K562 (cell line): Measurements from ENCODE around the gene ABCD3. TPM values are rescaled to one million over a fixed set of nuclear protein-coding genes. Genes with fewer than 3 reads are reported as not detected.

Experiments
- ATAC-seq: fragments of 200-7000 bp; cut with Tn5 transposase; 3 replicates; pipeline ENCODE4 v1.9.1; 2020; ENCODE audit warnings: moderate library complexity
- BruUV-seq: library from RNA; stranded (reverse); fragments of 400-500 nt; replicated peaks from 2 replicates; lab custom pipeline; 2021; lab: Mats Ljungman, UMichigan
- CTCF ChIA-PET: fragments of 300-600 bp; formaldehyde crosslinking; extraction: SDS; loops from one replicate; lab custom pipeline; 2021; ENCODE audit warnings: low intra/inter-chr PET ratio; lab: Yijun Ruan, JAX
- POLR2A ChIA-PET: fragments of 300-600, 350-650 bp; sonication (Branson Sonifier 250); formaldehyde crosslinking; extraction: SDS; loops from one replicate; lab custom pipeline; 2021; ENCODE audit warnings: antibody characterized with exemption, inconsistent platforms; lab: Yijun Ruan, JAX
- DNase-seq, 4 experiments: peaks; one replicate each; pipeline versions ENCODE4 v3.0.0 to v3.0.0-alpha.2; 2011 to 2018; ENCODE audit warnings: low spot score in 3 of 4, mixed read lengths in 3 of 4; ENCODE audit errors: extremely low read depth in 1 of 4
- FAIRE-seq: peaks from 2 replicates; lab custom pipeline; 2011; peaks lifted over from hg19 to GRCh38; lab: Jason Lieb, UNC
- H2AFZ ChIP-seq: 2 replicates; pipeline ENCODE4 v1.6.0; 2011; ENCODE audit warnings: low read depth, low read length, control low read depth, inconsistent platforms
- H3K27ac ChIP-seq: fragments of 200-600 bp; 3 replicates; pipeline ENCODE4 v1.8.0; 2011; ENCODE audit warnings: low read depth, mild to moderate bottlenecking, control low read depth, inconsistent platforms, low read length, moderate library complexity, mixed read lengths; ENCODE audit errors: extremely low read depth
- H3K27me3 ChIP-seq, 2 experiments: fragments of 300-600 bp in 1 of 2; 2 replicates in 1 of 2; 3 replicates in 1 of 2; pipeline versions ENCODE4 v1.6.0 to v1.8.0; 2011; ENCODE audit warnings: inconsistent platforms in 2 of 2, low read length in 2 of 2, mild to moderate bottlenecking in 1 of 2, mixed read lengths in 1 of 2, moderate library complexity in 1 of 2; ENCODE audit not compliant: control insufficient read depth in 2 of 2, insufficient read depth in 2 of 2
- H3K36me3 ChIP-seq: fragments of 300-600 bp; 3 replicates; pipeline ENCODE4 v1.8.0; 2011; ENCODE audit warnings: mild to moderate bottlenecking, low read length, inconsistent platforms; ENCODE audit not compliant: control insufficient read depth, insufficient read depth
- H3K4me1 ChIP-seq, 2 experiments: fragments of 200-600 bp in 1 of 2; replicated peaks in 1 of 2; 2 replicates in 1 of 2; 3 replicates in 1 of 2; pipeline versions ENCODE4 v1.5.1 to v1.8.0; 2011; ENCODE audit warnings: inconsistent platforms in 2 of 2, low read length in 2 of 2, mild to moderate bottlenecking in 1 of 2, mixed read lengths in 1 of 2, moderate library complexity in 1 of 2; ENCODE audit not compliant: control insufficient read depth in 2 of 2, insufficient read depth in 2 of 2
- H3K4me2 ChIP-seq: 2 replicates; pipeline ENCODE4 v1.6.1; 2011; ENCODE audit warnings: low read length, control low read depth, inconsistent platforms, mixed read lengths; ENCODE audit not compliant: insufficient read depth
- H3K4me3 ChIP-seq: fragments of 200-600 bp; sonication (generic), shearing (Covaris generic); 2 replicates; pipeline ENCODE4 v1.5.1; 2016; ENCODE audit warnings: control low read depth, inconsistent platforms
- H3K79me2 ChIP-seq: fragments of 200-600 bp; 3 replicates; pipeline ENCODE4 v1.8.0; 2011; ENCODE audit warnings: low read length, inconsistent platforms; ENCODE audit not compliant: control insufficient read depth, insufficient read depth
- H3K9ac ChIP-seq, 2 experiments: 2 replicates each; pipeline versions ENCODE4 v1.6.0 to v1.6.1; 2011; ENCODE audit warnings: low read depth in 2 of 2, low read length in 2 of 2, control low read depth in 1 of 2, inconsistent platforms in 1 of 2, mild to moderate bottlenecking in 1 of 2, mixed read lengths in 1 of 2; ENCODE audit not compliant: insufficient read depth in 1 of 2
- H3K9me1 ChIP-seq: one replicate; pipeline ENCODE4 v1.6.0; 2011; ENCODE audit warnings: inconsistent platforms, mild to moderate bottlenecking, low read length, moderate library complexity; ENCODE audit not compliant: control insufficient read depth, insufficient read depth
- H3K9me3 ChIP-seq: replicated peaks from 2 replicates; pipeline ENCODE4 v1.5.1; 2011; ENCODE audit warnings: low read depth, low read length, inconsistent platforms; ENCODE audit not compliant: control insufficient read depth, insufficient read depth
- H4K20me1 ChIP-seq: replicated peaks from 2 replicates; pipeline ENCODE4 v1.6.1; 2011; ENCODE audit warnings: low read length, inconsistent platforms, mixed read lengths; ENCODE audit not compliant: control insufficient read depth, insufficient read depth
- BACH1 ChIP-seq: fragments of 200-800 bp; sonication (Bioruptor generic); IDR thresholded peaks from 2 replicates; pipeline ENCODE4 v1.6.1; 2016; ENCODE audit warnings: missing genetic modification characterization, missing compliant biosample characterization
- GTF2F1 ChIP-seq: IDR thresholded peaks from 2 replicates; pipeline ENCODE4 v1.6.1; 2011; ENCODE audit warnings: low read depth, low read length, improper control_type of control experiment
- HCFC1 ChIP-seq: IDR thresholded peaks from 2 replicates; pipeline ENCODE4 v1.6.1; 2012; ENCODE audit warnings: low read depth, low read length, improper control_type of control experiment
- KDM2B ChIP-seq: fragments of 250-450 bp; sonication (Bioruptor Pico); IDR thresholded peaks from 2 replicates; pipeline ENCODE4 v1.8.0; 2021; ENCODE audit warnings: mild to moderate bottlenecking, moderate library complexity
- NCOA1 ChIP-seq: fragments of 450-650 bp; IDR thresholded peaks from 2 replicates; pipeline ENCODE4 v1.6.1; 2016; ENCODE audit warnings: low read depth
- NFXL1 ChIP-seq: fragments of 450-650 bp; formaldehyde crosslinking; IDR thresholded peaks from 2 replicates; pipeline ENCODE4 v1.4.0; 2021; ENCODE audit warnings: mild to moderate bottlenecking
- OTX1 ChIP-seq: fragments of 450-650 bp; formaldehyde crosslinking; IDR thresholded peaks from 2 replicates; pipeline ENCODE4 v1.4.0; 2022; ENCODE audit warnings: mild to moderate bottlenecking
- SUPT5H ChIP-seq: fragments of 450-650 bp; IDR thresholded peaks from 2 replicates; pipeline ENCODE4 v1.6.1; 2016
- TBL1XR1 ChIP-seq, 2 experiments: IDR thresholded peaks; 2 replicates each; pipeline ENCODE4 v1.6.1; 2012; ENCODE audit warnings: improper control_type of control experiment in 2 of 2, low read length in 2 of 2, mild to moderate bottlenecking in 1 of 2
- TEAD4 ChIP-seq, 2 experiments: sonication (generic) in 1 of 2; formaldehyde crosslinking in 1 of 2; IDR thresholded peaks; 2 replicates each; pipeline versions ENCODE4 v1.6.1 to v1.8.0; 2012 to 2022; ENCODE audit warnings: borderline replicate concordance in 1 of 2, inconsistent platforms in 1 of 2, low read length in 1 of 2, mild to moderate bottlenecking in 1 of 2, missing genetic modification reagents in 1 of 2
- YBX1 ChIP-seq: fragments of 450-650 bp; IDR thresholded peaks from 2 replicates; pipeline ENCODE4 v1.7.1; 2016; ENCODE audit warnings: mild to moderate bottlenecking
- ZC3H11A ChIP-seq: IDR thresholded peaks from 2 replicates; pipeline ENCODE4 v1.6.1; 2012; ENCODE audit warnings: low read depth, low read length, improper control_type of control experiment
- WGBS: fragments of 100-300 bp; shearing (Covaris generic); methylation state at CpG from one replicate; pipeline ENCODE4 v1.1.6; 2016; ENCODE audit warnings: low coverage, mixed read lengths; ENCODE audit not compliant: insufficient coverage; ENCODE audit errors: missing lambda C conversion rate; 5-methylcytosine and 5-hydroxymethylcytosine counted together
- in situ Hi-C: fragments of 300-500 bp; cut with MboI; formaldehyde crosslinking; loops from 4 replicates; pipeline ENCODE4 v1.15.0; 2018; ENCODE audit warnings: inconsistent platforms, mixed read lengths
- intact Hi-C: fragments of 100-400 bp; cut with micrococcal nuclease; formaldehyde crosslinking; loops from 2 replicates; pipeline ENCODE4 v1.14.2; 2022
- polyA plus RNA-seq, 8 experiments: library from polyadenylated mRNA; depleted of rRNA in 4 of 8; stranded (reverse) in 5 of 8; unstranded in 3 of 8; fragments of >200 nt; fragmentation: Nextera tagmentation in 2 of 8; fragmentation: Illumina TruSeq in 1 of 8; extraction: Ambion mirVana in 2 of 8; extraction: Trizol in 1 of 8; gene quantifications; 2 replicates each; pipeline versions ENCODE4 v1.2.1 to v1.2.3, GENCODE V29; 2011 to 2014; ENCODE audit warnings: inconsistent platforms in 1 of 8, missing spikeins in 1 of 8
- total RNA-seq, 7 experiments: library from RNA; depleted of rRNA in 6 of 7; stranded (reverse); fragments of >200 nt in 6 of 7; fragmentation: Illumina TruSeq in 2 of 7; extraction: Trizol in 2 of 7; gene quantifications; 2 replicates each; pipeline versions ENCODE4 v1.2.1 to v1.2.3, GENCODE V29; 2011 to 2021; ENCODE audit warnings: low replicate concordance in 1 of 7
- TF ChIP-seq, protein P1 (sequence below): fragments of 450-650 bp; IDR thresholded peaks from 2 replicates; pipeline ENCODE4 v1.6.1; 2014; ENCODE audit warnings: low read depth, mild to moderate bottlenecking, moderate library complexity, borderline replicate concordance
- TF ChIP-seq, protein P2 (sequence below), 2 experiments: IDR thresholded peaks; 2 replicates each; pipeline ENCODE4 v1.6.1; 2012; ENCODE audit warnings: improper control_type of control experiment in 2 of 2, low read depth in 2 of 2, low read length in 2 of 2, borderline replicate concordance in 1 of 2
- TF ChIP-seq, protein P3 (sequence below): fragments of 450-650 bp; IDR thresholded peaks from 2 replicates; pipeline ENCODE4 v1.6.1; 2017; ENCODE audit warnings: mild to moderate bottlenecking, moderate library complexity

Gene ABCD3
- total and polyA plus RNA-seq, 9 of the 15 experiments (the other 6 are each of a cell fraction or from before 2014, with no cell fraction given) = 11.0 to 30.7 (median 15.5) TPM

DNA sequence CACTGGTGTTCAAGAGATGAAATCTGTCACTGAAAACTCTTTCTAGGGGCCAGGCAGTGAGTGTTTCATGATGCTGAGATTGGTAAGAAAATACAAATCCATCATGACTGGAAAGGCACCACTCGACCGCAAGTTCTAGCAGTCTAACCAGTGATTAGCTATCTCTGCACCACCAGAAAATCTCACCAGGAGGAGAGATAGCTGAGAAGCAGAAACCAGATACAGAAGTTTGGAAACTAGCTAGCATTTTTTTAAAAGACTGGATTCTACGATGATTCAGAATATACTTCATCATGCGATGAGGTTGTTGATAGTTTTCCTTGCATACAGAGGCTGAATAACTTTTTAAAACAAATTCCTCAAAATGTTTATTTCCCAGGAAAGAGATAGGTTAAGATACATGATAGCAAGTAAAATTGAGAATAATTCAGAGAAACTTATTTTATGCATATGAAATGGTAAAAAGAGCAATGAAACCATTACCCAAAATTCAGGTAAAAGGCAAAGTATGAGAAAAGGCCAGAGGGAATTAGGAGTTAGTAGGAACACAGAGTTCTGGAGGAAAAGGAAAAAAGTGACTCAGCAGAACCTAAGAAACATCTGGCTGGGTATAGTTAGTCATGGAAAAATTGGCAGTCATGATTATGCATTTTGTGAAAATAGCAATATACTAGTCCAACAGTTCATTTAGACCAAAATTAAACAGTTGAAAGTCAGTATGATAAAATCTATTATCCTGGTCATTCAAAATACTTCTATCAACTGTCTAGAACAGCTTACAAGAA, 126.7 kb downstream of the ABCD3 start (continued):
- TF ChIP-seq KDM2B (CRISPR knock-in tag) = no peak

DNA sequence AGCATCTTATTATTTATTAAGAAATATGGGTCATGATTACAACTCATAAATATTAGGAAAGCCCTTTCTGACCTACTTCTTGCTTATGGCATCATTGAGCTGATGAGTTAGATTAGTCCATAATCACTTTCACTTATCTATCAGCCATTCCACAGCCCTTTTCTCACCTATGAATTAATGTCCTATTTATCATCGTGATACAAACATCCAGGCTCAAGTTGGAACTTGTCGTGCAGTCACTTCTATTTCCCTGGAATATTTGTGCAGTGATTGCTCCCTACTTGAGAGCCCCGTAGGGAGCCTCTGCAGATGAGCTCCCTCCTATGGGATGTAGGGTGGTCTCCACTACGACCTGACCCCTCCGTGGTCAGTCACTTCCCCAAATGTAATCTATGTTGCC, 131.5 kb downstream of the ABCD3 start:
- WGBS = 2% methylated on average over 5 of the region's 5 CpGs
- no TSS peak for BruUV-seq
- Histone ChIP-seq H3K9ac (no peak overlapping the region), H3K9me1 (peaks cover 3% of the 10 kb centered on the region), H3K27ac (no peak overlapping the region), H3K27me3 (peaks cover 11 to 50% of the 10 kb centered on the region in 2 experiments), H3K36me3 (no peaks in the 10 kb centered on the region), H4K20me1 (no peaks in the 10 kb centered on the region), H3K79me2 (no peaks in the 10 kb centered on the region), H3K4me2 (no peak overlapping the region), H3K4me3 (no peak overlapping the region), H2AFZ (no peak overlapping the region), H3K9me3 (no peaks in the 10 kb centered on the region), H3K4me1 (no peaks in the 10 kb centered on the region)
- FAIRE-seq = no peak
- ChIA-PET CTCF (no interaction called here), POLR2A (no interaction called here)
- ATAC-seq = no peak
- intact Hi-C loops (no loop called here), in situ Hi-C loops (no loop called here)
- DNase-seq = no peak
- TF ChIP-seq TEAD4 (IDR thresholded peaks at IDR 0.05; ENCODE audit: low read length) (no peak), TEAD4 (CRISPR knock-in tag; IDR thresholded peaks at IDR 0.05; ENCODE audit: borderline replicate concordance) (no peak), SUPT5H (no peak), YBX1 (no peak), BACH1 (tag) (no peak), ZC3H11A (no peak), OTX1 (no peak), NCOA1 (no peak), TBL1XR1 (IDR thresholded peaks at IDR 0.05; ENCODE audit: low read length in 2 of 2) (no peak), GTF2F1 (no peak), NFXL1 (CRISPR knock-in tag) (no peak), HCFC1 (no peak)
- TF ChIP-seq, protein P1, sequence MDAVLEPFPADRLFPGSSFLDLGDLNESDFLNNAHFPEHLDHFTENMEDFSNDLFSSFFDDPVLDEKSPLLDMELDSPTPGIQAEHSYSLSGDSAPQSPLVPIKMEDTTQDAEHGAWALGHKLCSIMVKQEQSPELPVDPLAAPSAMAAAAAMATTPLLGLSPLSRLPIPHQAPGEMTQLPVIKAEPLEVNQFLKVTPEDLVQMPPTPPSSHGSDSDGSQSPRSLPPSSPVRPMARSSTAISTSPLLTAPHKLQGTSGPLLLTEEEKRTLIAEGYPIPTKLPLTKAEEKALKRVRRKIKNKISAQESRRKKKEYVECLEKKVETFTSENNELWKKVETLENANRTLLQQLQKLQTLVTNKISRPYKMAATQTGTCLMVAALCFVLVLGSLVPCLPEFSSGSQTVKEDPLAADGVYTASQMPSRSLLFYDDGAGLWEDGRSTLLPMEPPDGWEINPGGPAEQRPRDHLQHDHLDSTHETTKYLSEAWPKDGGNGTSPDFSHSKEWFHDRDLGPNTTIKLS = no peak
- TF ChIP-seq, protein P2, sequence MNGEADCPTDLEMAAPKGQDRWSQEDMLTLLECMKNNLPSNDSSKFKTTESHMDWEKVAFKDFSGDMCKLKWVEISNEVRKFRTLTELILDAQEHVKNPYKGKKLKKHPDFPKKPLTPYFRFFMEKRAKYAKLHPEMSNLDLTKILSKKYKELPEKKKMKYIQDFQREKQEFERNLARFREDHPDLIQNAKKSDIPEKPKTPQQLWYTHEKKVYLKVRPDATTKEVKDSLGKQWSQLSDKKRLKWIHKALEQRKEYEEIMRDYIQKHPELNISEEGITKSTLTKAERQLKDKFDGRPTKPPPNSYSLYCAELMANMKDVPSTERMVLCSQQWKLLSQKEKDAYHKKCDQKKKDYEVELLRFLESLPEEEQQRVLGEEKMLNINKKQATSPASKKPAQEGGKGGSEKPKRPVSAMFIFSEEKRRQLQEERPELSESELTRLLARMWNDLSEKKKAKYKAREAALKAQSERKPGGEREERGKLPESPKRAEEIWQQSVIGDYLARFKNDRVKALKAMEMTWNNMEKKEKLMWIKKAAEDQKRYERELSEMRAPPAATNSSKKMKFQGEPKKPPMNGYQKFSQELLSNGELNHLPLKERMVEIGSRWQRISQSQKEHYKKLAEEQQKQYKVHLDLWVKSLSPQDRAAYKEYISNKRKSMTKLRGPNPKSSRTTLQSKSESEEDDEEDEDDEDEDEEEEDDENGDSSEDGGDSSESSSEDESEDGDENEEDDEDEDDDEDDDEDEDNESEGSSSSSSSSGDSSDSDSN (IDR thresholded peaks at IDR 0.05; ENCODE audit: borderline replicate concordance in 1 of 2, low read depth in 2 of 2, low read length in 2 of 2) = no peak
- TF ChIP-seq, protein P3, sequence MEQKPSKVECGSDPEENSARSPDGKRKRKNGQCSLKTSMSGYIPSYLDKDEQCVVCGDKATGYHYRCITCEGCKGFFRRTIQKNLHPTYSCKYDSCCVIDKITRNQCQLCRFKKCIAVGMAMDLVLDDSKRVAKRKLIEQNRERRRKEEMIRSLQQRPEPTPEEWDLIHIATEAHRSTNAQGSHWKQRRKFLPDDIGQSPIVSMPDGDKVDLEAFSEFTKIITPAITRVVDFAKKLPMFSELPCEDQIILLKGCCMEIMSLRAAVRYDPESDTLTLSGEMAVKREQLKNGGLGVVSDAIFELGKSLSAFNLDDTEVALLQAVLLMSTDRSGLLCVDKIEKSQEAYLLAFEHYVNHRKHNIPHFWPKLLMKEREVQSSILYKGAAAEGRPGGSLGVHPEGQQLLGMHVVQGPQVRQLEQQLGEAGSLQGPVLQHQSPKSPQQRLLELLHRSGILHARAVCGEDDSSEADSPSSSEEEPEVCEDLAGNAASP = no peak
